PFSK-1 (cell line): ENCODE data around the gene GAS2L3.

Source experiments
- FOXP2 ChIP-seq: optimal IDR thresholded peaks from 2 replicates; pipeline ENCODE3; 2011; ENCODE audit warnings: borderline replicate concordance, control low read depth, inconsistent platforms; ENCODE audit not compliant: insufficient read depth; ENCODE audit errors: extremely low read length, extremely low read depth
- POLR2AphosphoS5 ChIP-seq: IDR thresholded peaks from 2 replicates; pipeline ENCODE4 v1.6.1; 2012; ENCODE audit warnings: low read depth, mild to moderate bottlenecking, control low read depth, low read length, moderate library complexity
- SIN3A ChIP-seq: IDR thresholded peaks from 2 replicates; pipeline ENCODE4 v1.6.1; 2012; ENCODE audit warnings: mild to moderate bottlenecking, low read length, moderate library complexity, borderline replicate concordance; ENCODE audit not compliant: insufficient read depth
- TAF1 ChIP-seq: IDR thresholded peaks from 2 replicates; pipeline ENCODE4 v1.6.1; 2012; ENCODE audit warnings: low read length, control low read depth, borderline replicate concordance; ENCODE audit not compliant: insufficient read depth
- TF ChIP-seq, protein P1 (sequence below), 2 experiments: IDR thresholded peaks; 2 replicates each; pipeline versions ENCODE4 v1.6.1 to v1.8.0; 2011 to 2012; ENCODE audit warnings: low read depth in 2 of 2, low read length in 2 of 2, control low read depth in 1 of 2, inconsistent platforms in 1 of 2, mild to moderate bottlenecking in 1 of 2, moderate library complexity in 1 of 2; ENCODE audit not compliant: insufficient read depth in 1 of 2

GAS2L3 gene

DNA sequence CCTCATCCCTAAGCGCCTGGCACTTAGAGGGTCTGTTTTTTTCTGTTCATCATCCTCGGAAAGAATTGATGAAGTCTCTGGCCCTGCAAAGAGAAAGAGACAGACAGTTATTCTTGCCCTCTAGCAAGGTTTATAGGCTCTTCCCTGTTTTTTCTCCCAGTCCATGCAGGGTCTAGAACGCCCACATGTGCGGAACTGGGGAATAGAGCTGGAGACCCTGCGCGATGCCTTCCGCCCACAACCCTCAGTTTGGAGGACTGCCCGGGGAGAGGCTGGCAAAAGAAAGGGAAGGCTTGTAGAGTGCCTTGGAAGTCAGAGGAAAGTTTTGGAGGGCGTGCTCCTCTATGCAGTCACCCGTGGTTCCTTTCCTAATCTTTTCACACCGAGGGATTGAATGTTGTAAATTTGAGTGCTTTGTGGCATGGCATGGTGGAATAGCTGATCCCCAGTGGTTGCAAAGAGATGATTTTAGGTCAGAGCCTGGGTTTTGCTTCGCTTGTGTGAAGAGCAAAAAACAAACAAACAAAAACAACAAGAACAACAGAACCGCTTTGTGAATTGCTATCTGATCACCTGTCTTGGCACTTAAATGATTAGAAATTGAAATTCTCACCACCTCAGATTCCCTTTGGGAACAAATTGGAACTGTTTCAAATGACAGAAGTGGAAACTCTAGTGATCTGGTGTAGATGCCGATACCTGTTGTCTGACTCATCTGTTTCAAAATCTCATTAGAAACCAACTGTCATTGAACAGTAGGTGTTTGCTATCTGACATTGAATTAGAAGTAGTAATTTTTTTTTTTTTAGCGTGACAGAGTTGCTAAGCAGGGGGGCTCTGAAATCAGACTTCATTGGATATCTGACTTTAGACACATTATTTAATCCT lies 947 bp downstream of the GAS2L3 start:
- TF ChIP-seq FOXP2 = no peak

DNA sequence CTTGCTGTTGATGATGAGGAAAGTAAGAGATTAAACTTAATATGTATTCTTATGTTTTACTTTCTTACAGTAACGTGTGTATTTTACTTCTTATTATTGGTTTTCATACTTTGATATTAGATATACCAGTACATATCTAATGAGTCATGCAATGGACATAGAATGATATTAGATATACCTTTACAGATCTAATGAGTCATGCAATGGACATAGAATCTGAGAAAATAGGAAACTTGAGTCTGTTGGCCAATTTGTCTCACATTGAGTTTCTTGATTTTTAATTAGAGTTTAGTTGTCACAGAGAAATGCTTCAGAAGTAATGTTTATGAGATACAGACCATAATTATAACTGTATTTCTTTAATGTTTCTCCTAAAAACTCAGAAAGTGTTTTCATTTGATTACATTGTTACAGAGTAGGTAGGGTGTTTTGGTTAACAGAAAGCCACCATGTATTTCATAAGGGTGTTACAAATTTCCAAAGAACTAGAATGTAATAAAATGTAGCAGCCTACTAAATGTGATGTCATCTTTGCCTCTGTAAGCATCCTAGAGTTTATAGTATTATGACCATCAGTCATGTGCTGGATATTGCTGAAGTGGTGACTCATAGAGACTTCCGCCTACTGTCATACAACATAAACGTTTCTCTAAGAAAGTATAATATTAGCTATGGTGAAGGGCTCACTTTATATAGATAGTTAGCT lies 3.0 kb downstream of the GAS2L3 start:
- no peak for TF ChIP-seq TAF1

DNA sequence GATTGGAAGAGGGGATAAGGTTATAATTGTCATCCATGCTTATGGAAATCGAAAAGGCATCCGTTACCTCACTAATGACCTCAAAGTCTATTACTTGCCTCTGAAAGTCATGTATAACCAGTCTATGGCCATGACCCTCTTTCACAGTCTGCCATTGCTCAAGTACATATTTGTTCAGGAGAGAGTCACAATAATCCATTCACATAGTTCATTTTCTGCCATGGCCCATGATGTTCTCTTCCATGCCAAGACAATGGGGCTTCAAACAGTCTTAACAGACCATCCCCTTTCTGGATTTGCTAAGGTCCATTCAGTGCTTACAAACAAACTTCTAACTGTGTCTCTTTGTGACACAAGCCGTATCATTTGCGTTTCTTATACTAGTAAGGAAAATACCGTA lies 5.4 kb downstream of the GAS2L3 start:
- TF ChIP-seq SIN3A (no peak), TAF1 (no peak), FOXP2 (no peak), POLR2AphosphoS5 (no peak)
- TF ChIP-seq, protein P1, sequence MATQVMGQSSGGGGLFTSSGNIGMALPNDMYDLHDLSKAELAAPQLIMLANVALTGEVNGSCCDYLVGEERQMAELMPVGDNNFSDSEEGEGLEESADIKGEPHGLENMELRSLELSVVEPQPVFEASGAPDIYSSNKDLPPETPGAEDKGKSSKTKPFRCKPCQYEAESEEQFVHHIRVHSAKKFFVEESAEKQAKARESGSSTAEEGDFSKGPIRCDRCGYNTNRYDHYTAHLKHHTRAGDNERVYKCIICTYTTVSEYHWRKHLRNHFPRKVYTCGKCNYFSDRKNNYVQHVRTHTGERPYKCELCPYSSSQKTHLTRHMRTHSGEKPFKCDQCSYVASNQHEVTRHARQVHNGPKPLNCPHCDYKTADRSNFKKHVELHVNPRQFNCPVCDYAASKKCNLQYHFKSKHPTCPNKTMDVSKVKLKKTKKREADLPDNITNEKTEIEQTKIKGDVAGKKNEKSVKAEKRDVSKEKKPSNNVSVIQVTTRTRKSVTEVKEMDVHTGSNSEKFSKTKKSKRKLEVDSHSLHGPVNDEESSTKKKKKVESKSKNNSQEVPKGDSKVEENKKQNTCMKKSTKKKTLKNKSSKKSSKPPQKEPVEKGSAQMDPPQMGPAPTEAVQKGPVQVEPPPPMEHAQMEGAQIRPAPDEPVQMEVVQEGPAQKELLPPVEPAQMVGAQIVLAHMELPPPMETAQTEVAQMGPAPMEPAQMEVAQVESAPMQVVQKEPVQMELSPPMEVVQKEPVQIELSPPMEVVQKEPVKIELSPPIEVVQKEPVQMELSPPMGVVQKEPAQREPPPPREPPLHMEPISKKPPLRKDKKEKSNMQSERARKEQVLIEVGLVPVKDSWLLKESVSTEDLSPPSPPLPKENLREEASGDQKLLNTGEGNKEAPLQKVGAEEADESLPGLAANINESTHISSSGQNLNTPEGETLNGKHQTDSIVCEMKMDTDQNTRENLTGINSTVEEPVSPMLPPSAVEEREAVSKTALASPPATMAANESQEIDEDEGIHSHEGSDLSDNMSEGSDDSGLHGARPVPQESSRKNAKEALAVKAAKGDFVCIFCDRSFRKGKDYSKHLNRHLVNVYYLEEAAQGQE (IDR thresholded peaks at IDR 0.05; ENCODE audit: insufficient read depth in 1 of 2, low read depth in 2 of 2, low read length in 2 of 2) = no peak

DNA sequence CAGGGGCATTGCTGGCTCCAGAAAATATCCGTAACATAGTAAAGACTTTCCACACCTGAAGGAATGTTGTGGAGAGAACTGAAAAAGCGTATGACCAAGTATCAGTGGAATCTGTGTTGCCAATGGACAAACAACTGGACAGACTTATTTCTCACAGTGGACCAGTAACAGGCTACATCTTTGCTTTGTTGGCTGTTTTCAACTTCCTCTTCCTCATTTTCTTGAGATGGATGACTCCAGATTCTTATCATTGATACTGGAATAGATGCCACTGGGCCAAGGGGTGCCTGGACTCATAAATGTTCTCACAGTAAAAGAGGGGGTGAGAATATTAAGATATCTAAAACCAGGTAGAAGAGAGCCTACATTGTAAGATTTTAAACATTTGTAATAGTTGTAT lies 6.4 kb downstream of the GAS2L3 start:
- TF ChIP-seq SIN3A (no peak), FOXP2 (no peak), POLR2AphosphoS5 (no peak), TAF1 (no peak)
- TF ChIP-seq, protein P1 (IDR thresholded peaks at IDR 0.05; ENCODE audit: insufficient read depth in 1 of 2, low read depth in 2 of 2, low read length in 2 of 2) = no peak

DNA sequence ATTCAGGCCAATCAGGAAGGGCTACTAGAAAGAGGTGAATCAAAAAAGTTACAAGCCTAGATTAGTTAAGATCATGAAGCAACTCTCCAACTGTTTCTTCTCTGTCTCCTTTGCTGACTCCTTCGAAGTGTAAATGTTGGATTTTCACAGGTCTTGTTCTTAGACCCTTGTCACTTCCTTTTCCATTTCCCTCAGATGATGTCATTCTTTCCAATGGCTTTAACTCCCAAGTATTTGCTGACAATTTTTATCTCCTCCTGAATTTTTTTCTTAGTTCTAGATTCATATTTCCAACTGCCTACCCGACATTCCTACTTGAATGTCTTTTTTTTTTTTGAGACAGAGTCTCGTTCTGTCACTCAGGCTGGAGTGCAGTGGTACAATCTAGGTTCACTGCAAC lies 10.8 kb downstream of the GAS2L3 start:
- no peak for TF ChIP-seq POLR2AphosphoS5
- no peak for TF ChIP-seq FOXP2
- TF ChIP-seq, protein P1 (IDR thresholded peaks at IDR 0.05; ENCODE audit: insufficient read depth in 1 of 2, low read depth in 2 of 2, low read length in 2 of 2) = no peak

DNA sequence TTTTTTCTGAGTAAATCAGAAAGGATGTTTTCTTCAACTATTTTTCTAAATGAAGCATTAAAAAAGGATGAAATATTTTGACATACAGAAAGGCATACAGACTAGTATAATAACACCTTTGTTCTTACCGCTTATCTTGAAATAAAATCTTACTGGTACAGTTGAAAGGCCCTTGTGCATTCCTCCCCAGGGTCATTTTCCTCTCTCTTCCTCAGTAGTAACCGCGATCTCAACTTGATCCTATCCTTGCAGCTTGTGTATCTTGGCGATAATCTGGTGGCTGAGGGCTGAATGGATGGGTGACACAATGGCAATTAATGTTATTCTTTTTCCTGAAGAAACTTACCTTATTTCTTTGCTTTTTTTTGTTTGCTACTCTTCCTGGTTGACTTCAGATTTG lies 18.5 kb downstream of the GAS2L3 start:
- TF ChIP-seq FOXP2 (no peak), TAF1 (no peak), POLR2AphosphoS5 (no peak), SIN3A (no peak)
- TF ChIP-seq, protein P1 (IDR thresholded peaks at IDR 0.05; ENCODE audit: insufficient read depth in 1 of 2, low read depth in 2 of 2, low read length in 2 of 2) = no peak
